ENCODE data around the gene ACACB.
"Not testable (repeated sequence)": the region's sequence is repeated elsewhere in the genome, so short reads cannot be mapped to it uniquely, and the experiment has no call there.

ACACB gene

DNA sequence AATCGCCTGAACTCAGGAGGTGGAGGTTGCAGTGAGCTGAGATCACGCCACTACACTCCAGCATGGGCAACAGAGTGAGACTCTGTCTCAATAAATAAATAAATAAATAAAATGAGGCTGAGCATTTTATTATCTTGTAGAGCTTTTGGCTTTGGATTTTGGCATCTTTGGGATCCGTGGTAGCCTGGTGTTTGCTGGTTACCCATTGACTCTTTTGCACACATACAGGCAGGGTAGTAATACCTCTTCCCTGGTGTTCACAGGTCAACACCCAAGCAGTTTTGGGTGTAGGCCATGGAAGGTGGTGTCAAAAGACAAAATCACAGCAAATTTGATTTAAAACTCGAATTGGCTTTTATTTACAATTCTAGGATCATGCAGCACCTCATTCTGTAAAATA is 27.8 kb downstream of the ACACB start:
- Histone ChIP-seq H3K9me3 (ENCODE audit: control insufficient read depth in 2 of 2, low read length in 2 of 2) (no peaks in the 10 kb centered on the region), H3K9ac (ENCODE audit: low read length in 2 of 2) (no peak overlapping the region), H3K36me3 (ENCODE audit: control insufficient read depth in 2 of 2, insufficient read depth in 2 of 2, low read length in 2 of 2) (peaks cover 0 to 27% of the 10 kb centered on the region in 2 donors), H3K27me3 (ENCODE audit: control insufficient read depth in 1 of 2, insufficient read depth in 2 of 2, low read length in 2 of 2) (no peaks in the 10 kb centered on the region), H3K27ac (ENCODE audit: low read length) (no peak overlapping the region), H3K4me1 (ENCODE audit: control insufficient read depth, insufficient read depth, low read length) (peaks cover 20% of the 10 kb centered on the region), H3K4me3 (ENCODE audit: low read length in 2 of 2) (no peak overlapping the region)

DNA sequence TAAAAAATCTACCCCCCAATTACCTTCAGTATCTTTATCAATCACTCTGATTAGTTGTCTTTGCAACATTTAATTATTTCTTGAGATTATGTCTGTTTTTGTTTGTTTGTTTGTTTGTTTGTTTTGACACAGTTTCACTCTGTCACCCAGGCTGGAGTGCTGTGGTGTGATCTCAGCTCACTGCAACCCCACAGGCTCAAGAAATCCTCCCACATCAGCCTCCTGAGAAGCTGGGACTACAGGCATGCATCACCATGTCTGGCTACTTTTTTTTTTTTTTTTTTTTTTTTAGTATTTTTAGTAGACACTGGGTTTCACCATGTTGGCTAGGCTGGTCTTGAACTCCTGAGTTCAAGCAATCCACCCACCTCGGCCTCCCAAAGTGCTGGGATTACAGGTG is 30.7 kb downstream of the ACACB start:
- H3K9ac ChIP-seq (ENCODE audit: low read length in 2 of 2): not testable (repeated sequence)

DNA sequence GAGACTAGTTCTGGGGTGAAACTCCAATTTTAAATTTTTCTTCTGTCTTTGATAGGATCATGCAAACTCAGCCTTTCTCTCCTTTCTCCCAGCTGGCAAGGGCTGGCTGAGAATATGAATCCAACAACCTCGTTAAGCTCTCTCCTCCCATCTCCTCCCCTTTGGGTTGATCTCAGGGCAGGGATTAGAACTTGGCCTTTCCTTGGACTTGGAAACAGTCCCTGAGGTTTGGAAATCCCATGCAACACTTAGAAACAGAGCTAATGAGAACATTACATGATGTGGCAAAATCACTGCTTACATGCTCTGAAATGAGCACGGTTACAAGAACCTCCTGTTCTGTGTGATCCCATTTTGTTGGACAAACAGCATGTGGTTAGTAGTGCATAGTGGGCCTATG is 31.6 kb downstream of the ACACB start:
- no peaks in the 10 kb centered on the region for H3K9me3 ChIP-seq (ENCODE audit: control insufficient read depth in 2 of 2, low read length in 2 of 2)
- H3K4me3 ChIP-seq (ENCODE audit: low read length in 2 of 2): no peak overlapping the region
- H3K27ac ChIP-seq (ENCODE audit: low read length): peak overlapping the region; percentile 37
- no peaks in the 10 kb centered on the region for H3K27me3 ChIP-seq (ENCODE audit: control insufficient read depth in 1 of 2, insufficient read depth in 2 of 2, low read length in 2 of 2)
- peaks cover 21% of the 10 kb centered on the region for H3K4me1 ChIP-seq (ENCODE audit: control insufficient read depth, insufficient read depth, low read length)
- peaks cover 2 to 14% of the 10 kb centered on the region in 2 donors for H3K36me3 ChIP-seq (ENCODE audit: control insufficient read depth in 2 of 2, insufficient read depth in 2 of 2, low read length in 2 of 2)
- H3K9ac ChIP-seq (ENCODE audit: low read length in 2 of 2): no peak overlapping the region

More for the DNA sequence above, 30.7 kb downstream of the ACACB start:
- peaks cover 22% of the 10 kb centered on the region for H3K4me1 ChIP-seq (ENCODE audit: control insufficient read depth, insufficient read depth, low read length)
- H3K9me3 ChIP-seq (ENCODE audit: control insufficient read depth in 2 of 2, low read length in 2 of 2); H3K27ac ChIP-seq (ENCODE audit: low read length); H3K27me3 ChIP-seq (ENCODE audit: control insufficient read depth in 1 of 2, insufficient read depth in 2 of 2, low read length in 2 of 2); H3K4me3 ChIP-seq (ENCODE audit: low read length in 2 of 2): not testable (repeated sequence)
- peaks cover 2 to 14% of the 10 kb centered on the region in 2 donors for H3K36me3 ChIP-seq (ENCODE audit: control insufficient read depth in 2 of 2, insufficient read depth in 2 of 2, low read length in 2 of 2)

DNA sequence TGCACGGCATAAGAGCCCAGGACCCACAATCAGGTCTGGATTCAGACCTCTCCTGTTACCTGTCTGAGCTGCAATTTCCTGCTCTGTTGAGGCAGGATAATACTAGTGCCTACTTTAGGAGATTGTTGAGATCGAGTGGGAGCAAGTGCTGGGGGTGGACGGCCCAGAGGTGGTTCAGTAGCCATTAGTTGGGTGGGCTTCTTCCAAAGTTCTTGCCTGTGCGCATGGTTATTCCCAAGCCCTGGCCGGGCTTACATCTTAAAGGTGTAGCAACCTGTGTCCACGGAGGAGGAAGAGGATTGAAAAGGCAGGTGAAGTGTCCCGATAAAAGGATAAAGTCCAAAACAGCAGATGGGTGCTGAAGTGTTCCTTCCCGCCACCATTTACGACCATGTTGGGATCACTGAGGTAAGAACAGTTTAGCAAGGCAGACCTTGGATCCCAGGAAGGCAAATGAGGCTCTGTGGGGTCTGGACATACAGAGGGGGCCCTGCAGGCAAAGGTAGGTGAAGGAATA is 33.8 kb downstream of the ACACB start:
- Histone ChIP-seq H3K36me3 (ENCODE audit: control insufficient read depth in 2 of 2, insufficient read depth in 2 of 2, low read length in 2 of 2) (peaks cover 2 to 10% of the 10 kb centered on the region in 2 donors), H3K27me3 (ENCODE audit: control insufficient read depth in 1 of 2, insufficient read depth in 2 of 2, low read length in 2 of 2) (no peaks in the 10 kb centered on the region), H3K27ac (ENCODE audit: low read length) (no peak overlapping the region), H3K4me3 (ENCODE audit: low read length in 2 of 2) (no peak overlapping the region), H3K9ac (ENCODE audit: low read length in 2 of 2) (no peak overlapping the region), H3K9me3 (ENCODE audit: control insufficient read depth in 2 of 2, low read length in 2 of 2) (no peaks in the 10 kb centered on the region), H3K4me1 (ENCODE audit: control insufficient read depth, insufficient read depth, low read length) (peaks cover 28% of the 10 kb centered on the region)

DNA sequence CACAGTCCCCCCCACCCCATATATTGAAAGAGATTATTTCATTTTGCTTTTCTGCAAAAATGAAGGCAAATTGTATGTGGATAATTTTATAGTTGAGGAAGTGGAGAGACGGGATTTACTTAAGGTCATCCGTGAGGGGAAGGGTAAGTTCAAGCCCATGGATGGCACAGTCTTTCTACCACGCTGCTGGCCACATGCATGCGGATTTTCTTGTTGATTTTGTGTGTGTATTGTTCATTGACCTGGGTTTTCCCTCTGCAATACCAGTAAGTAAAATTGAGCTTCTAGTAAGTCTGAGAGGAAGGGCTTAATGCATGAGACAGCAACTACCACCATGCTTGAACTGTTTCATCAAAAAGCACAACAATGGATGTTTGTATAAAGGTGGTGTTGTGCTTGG is 35.1 kb downstream of the ACACB start:
- H3K9me3 ChIP-seq (ENCODE audit: control insufficient read depth in 2 of 2, low read length in 2 of 2): no peaks in the 10 kb centered on the region
- H3K27me3 ChIP-seq (ENCODE audit: control insufficient read depth in 1 of 2, insufficient read depth in 2 of 2, low read length in 2 of 2): no peaks in the 10 kb centered on the region
- H3K36me3 ChIP-seq (ENCODE audit: control insufficient read depth in 2 of 2, insufficient read depth in 2 of 2, low read length in 2 of 2): peaks cover 2 to 5% of the 10 kb centered on the region in 2 donors
- H3K4me3 ChIP-seq (ENCODE audit: low read length in 2 of 2): no peak overlapping the region
- H3K4me1 ChIP-seq (ENCODE audit: control insufficient read depth, insufficient read depth, low read length): peaks cover 40% of the 10 kb centered on the region
- H3K27ac ChIP-seq (ENCODE audit: low read length): no peak overlapping the region
- H3K9ac ChIP-seq (ENCODE audit: low read length in 2 of 2): no peak overlapping the region

DNA sequence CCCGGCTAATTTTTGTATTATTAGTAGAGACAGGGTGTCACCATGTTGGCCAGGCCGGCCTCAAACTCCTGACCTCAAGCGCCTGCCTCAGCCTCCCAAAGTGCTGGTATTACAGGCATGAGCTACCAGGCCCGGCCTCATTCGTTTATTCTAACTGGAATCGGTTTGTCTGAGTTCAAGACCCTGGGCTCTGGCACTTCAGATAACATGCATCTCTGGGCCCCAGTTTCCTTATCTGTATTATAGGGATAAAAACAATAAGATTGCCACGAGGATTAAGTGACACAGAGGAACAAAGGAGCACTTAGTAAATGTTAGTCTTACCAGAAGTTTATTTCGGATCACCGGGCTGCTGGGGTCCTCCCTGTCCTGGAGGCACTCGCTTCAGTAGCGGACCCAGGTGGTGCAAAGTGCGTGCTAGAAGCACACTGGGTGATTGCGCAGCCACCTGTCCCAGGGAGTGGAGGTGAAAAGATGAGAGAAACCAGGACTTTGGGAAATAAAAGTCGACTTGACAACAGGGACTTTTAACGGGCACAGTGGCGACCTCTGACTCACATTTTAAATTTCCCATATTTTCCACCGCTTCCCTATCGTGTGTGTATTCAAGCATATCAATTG is 37.5 kb downstream of the ACACB start:
- Histone ChIP-seq H3K36me3 (ENCODE audit: control insufficient read depth in 2 of 2, insufficient read depth in 2 of 2, low read length in 2 of 2) (peaks cover 2% of the 10 kb centered on the region in 2 donors), H3K9ac (ENCODE audit: low read length in 2 of 2) (peak overlapping the region; percentile 75 to 89), H3K4me1 (ENCODE audit: control insufficient read depth, insufficient read depth, low read length) (peaks cover 51% of the 10 kb centered on the region), H3K4me3 (ENCODE audit: low read length in 2 of 2) (peak overlapping the region; percentile 75 to 76), H3K27ac (ENCODE audit: low read length) (peak overlapping the region; percentile 89), H3K27me3 (ENCODE audit: control insufficient read depth in 1 of 2, insufficient read depth in 2 of 2, low read length in 2 of 2) (no peaks in the 10 kb centered on the region), H3K9me3 (ENCODE audit: control insufficient read depth in 2 of 2, low read length in 2 of 2) (no peaks in the 10 kb centered on the region)

DNA sequence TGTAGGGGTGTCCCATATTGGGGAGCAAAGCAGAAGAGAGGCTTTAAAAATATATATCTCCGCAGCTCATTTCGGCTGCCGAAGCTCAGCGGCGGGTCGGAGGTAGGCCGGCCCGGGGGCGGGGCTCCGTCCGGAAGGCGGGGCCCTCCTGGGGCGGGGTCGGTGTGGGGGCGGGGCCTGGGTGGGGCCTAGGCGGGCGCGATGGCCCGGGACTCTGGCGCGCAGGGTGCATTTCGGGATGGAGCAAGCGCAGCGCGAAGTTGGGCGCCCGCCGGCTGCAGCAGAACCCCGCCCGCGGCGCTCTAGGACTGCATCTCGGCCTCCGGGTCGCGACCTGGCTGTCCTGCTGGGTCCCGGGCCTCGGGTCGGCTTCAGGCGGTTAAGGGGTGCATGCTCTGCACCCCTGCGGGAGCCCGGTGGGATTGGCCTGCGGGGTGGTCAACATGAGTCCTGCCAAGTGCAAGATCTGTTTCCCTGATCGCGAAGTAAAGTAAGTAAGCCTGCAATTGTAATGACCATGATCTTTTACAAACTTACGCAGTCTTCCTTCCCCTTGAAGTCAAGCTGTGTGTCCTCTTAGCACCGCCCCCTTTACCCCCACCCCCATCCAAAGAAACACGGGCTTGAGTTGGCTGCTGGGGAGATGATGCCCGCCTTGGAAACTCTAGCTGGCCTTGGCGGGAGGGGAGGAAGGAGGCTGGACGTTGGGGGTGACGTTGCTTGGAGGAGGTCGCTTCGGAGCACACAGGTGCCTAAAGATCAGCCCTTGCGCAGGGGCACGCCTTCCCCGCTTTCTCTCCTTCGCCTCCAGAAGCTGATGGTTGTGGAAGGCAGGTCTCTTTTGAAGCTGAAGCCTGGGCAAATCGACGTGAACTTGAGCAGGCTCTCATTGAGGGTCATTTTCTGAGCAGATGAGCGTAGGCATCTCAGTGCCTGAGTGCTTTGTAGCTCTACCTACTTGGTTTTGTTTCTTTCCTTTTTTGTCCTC is 38.4 kb downstream of the ACACB start:
- no peaks in the 10 kb centered on the region for H3K9me3 ChIP-seq (ENCODE audit: control insufficient read depth in 2 of 2, low read length in 2 of 2)
- H3K27ac ChIP-seq (ENCODE audit: low read length): peak overlapping the region; percentile 89
- H3K4me1 ChIP-seq (ENCODE audit: control insufficient read depth, insufficient read depth, low read length): peaks cover 53% of the 10 kb centered on the region
- no peaks in the 10 kb centered on the region for H3K27me3 ChIP-seq (ENCODE audit: control insufficient read depth in 1 of 2, insufficient read depth in 2 of 2, low read length in 2 of 2)
- H3K4me3 ChIP-seq (ENCODE audit: low read length in 2 of 2): peak overlapping the region; percentile 92 to 94
- peak overlapping the region; percentile 75 to 89 for H3K9ac ChIP-seq (ENCODE audit: low read length in 2 of 2)
- H3K36me3 ChIP-seq (ENCODE audit: control insufficient read depth in 2 of 2, insufficient read depth in 2 of 2, low read length in 2 of 2): peaks cover 0 to 2% of the 10 kb centered on the region in 2 donors

DNA sequence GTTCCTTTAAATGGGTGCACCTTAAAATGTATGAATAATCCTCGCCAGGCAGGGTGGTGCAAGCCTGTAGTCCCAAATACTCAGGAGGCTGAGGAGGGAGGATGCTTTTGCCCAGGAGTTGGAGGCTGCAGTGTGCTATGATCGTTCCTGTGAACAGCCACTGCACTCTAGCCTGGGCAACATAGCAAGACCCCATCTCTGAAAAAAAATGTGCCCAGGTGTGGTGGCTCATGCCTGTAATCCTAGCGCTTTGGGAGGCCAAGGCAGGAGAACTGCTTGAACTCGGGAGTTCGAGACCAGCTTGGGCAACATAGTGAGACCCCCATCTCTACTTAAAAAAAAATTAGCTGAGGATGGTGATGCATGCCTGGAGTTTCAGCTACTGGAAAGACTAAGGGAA is 39.6 kb downstream of the ACACB start:
- Histone ChIP-seq H3K4me1 (ENCODE audit: control insufficient read depth, insufficient read depth, low read length) (peaks cover 64% of the 10 kb centered on the region), H3K4me3 (ENCODE audit: low read length in 2 of 2) (peak overlapping the region; percentile 92 to 94), H3K36me3 (ENCODE audit: control insufficient read depth in 2 of 2, insufficient read depth in 2 of 2, low read length in 2 of 2) (no peaks in the 10 kb centered on the region), H3K9ac (ENCODE audit: low read length in 2 of 2) (peak overlapping the region in 1 of 2 donors; percentile 66), H3K27me3 (ENCODE audit: control insufficient read depth in 1 of 2, insufficient read depth in 2 of 2, low read length in 2 of 2) (no peaks in the 10 kb centered on the region), H3K9me3 (ENCODE audit: control insufficient read depth in 2 of 2, low read length in 2 of 2) (no peaks in the 10 kb centered on the region), H3K27ac (ENCODE audit: low read length) (peak overlapping the region; percentile 89)

DNA sequence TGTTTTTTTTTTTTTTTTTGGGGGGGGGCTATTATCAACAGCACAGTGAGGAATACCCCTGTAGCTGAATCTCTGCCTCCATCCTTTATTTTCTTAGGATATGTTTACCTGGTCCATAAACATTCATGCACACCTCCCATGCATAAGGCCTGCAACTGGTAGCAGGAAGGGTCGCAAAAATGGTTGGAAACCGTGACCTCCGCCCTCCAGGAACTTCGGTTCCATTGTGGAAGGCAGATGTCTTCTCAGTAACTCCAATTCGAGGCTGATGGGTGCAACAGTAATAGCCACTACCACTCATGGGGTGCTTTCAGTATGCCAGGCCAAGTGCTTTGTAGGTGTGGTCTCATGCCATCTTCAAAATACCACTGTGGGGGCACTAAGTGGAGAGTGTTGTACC is 40.2 kb downstream of the ACACB start:
- H3K4me1 ChIP-seq (ENCODE audit: control insufficient read depth, insufficient read depth, low read length): peaks cover 67% of the 10 kb centered on the region
- H3K27ac ChIP-seq (ENCODE audit: low read length): peak overlapping the region; percentile 89
- H3K9me3 ChIP-seq (ENCODE audit: control insufficient read depth in 2 of 2, low read length in 2 of 2): no peaks in the 10 kb centered on the region
- peak overlapping the region; percentile 5 to 92 for H3K4me3 ChIP-seq (ENCODE audit: low read length in 2 of 2)
- H3K9ac ChIP-seq (ENCODE audit: low read length in 2 of 2): no peak overlapping the region
- H3K27me3 ChIP-seq (ENCODE audit: control insufficient read depth in 1 of 2, insufficient read depth in 2 of 2, low read length in 2 of 2): no peaks in the 10 kb centered on the region
- no peaks in the 10 kb centered on the region for H3K36me3 ChIP-seq (ENCODE audit: control insufficient read depth in 2 of 2, insufficient read depth in 2 of 2, low read length in 2 of 2)

DNA sequence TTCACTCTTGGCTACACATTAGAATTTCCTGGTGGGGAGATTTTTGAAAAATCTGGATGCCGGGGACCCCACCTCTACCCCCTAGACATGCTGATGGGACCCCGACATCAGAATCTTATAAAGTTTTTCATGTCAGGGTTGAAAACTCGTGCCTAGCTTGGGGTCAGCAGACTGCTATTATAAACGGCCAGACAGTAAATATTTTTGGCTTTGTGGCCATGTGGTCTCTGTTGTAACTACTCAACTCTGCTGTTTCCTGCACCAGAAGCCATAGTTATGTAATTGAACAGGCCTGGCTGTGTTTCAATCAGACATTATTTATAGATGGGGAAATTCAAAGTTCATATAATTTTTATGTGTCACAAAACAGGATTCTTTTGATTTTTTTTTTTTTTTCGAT is 41.6 kb downstream of the ACACB start:
- peak overlapping the region in 1 of 2 donors; percentile 59 for H3K4me3 ChIP-seq (ENCODE audit: low read length in 2 of 2)
- H3K36me3 ChIP-seq (ENCODE audit: control insufficient read depth in 2 of 2, insufficient read depth in 2 of 2, low read length in 2 of 2): peaks cover 0 to 2% of the 10 kb centered on the region in 2 donors
- H3K9ac ChIP-seq (ENCODE audit: low read length in 2 of 2): no peak overlapping the region
- peaks cover 76% of the 10 kb centered on the region for H3K4me1 ChIP-seq (ENCODE audit: control insufficient read depth, insufficient read depth, low read length)
- H3K9me3 ChIP-seq (ENCODE audit: control insufficient read depth in 2 of 2, low read length in 2 of 2): no peaks in the 10 kb centered on the region
- H3K27me3 ChIP-seq (ENCODE audit: control insufficient read depth in 1 of 2, insufficient read depth in 2 of 2, low read length in 2 of 2): no peaks in the 10 kb centered on the region
- H3K27ac ChIP-seq (ENCODE audit: low read length): peak overlapping the region; percentile 71
